DMS114 treated with DMSO at 0.1 percent for 48 hours (cell line): ENCODE data around the gene NKX1-2.

Experiments used
- DNase-seq: peaks from one replicate; lab custom pipeline; 2025; ENCODE audit not compliant: unreplicated experiment; lab: John Stamatoyannopoulos, UW

NKX1-2 gene

DNA sequence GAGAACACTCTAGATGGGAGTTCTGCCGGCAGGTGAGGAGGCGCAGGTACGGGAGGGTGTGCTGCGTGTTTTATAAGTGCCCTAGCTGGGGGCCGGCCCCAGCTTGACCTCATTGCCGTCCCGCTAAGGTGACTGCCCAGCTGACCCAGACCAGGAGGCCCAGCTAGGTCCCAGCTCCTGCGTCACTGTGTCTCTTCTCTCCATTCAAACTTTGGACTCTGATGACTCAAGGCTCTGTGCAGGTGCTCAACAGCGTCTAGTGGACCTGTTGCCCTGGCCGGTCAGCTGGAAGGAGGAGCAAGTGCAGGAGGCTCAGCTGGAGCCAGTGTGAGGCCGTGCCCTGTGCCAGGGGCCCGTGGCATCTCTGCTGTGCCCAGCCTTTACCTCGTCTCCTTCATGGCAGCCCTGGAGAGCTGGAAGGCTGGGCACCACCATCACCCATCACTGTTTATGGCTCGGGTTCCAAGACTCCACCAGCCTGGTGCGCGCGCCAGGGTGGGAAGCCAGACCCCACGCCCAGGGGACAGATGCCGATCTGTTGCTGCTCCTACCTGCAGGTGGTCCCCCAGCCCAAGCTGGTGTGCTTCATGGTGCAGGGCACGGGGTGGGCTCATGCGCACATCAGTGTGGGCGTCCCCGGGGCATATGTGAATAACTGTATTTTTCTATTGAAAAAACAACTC lies 26.3 kb upstream of the NKX1-2 start:
- no peak for DNase-seq

DNA sequence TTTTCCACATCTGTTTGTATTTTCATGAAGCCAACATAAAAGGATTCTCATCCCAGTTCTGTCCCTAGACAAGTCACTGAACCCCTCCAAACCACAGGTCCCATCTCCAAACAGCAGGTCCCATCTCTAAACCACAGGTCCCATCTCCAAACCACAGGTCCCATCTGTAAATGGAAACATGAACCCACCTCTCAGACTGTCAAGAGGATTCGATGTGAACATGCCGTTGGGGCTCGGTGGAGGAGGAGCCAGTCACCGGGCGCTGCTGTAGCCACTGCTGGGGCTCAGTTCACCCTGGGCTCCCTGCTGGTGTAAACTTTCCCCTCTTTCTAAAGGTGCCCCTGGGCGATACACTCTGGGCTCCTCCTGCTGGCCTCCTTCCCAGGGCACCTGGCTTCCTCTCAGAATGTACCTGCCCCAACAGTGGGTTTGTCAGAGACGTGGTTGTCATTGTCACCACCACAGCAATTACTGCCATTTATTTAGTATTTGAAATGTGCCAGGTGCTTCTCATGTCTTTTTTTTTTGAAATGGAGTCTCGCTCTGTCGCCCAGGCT lies 24.8 kb upstream of the NKX1-2 start:
- no peak for DNase-seq

DNA sequence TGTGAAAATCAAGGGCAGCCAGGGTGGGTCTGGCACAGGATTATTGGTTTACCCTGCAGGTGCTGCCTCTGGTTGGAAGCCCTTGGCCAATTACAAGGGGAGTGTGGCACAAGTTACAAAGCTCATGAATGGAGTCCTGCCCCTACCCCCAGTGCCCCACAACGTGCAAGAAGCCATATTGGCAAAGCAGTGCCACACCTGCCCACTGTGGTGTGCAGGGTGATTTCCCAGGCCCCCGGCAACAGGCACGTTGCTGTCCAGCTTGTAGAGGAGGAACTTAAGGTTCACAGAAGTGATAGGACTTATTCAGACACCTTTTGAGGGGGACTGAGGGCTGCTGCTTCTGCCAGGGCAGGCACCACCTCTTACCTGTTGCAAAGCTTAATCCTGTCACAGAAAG lies 23.2 kb upstream of the NKX1-2 start:
- DNase-seq, result no peak

DNA sequence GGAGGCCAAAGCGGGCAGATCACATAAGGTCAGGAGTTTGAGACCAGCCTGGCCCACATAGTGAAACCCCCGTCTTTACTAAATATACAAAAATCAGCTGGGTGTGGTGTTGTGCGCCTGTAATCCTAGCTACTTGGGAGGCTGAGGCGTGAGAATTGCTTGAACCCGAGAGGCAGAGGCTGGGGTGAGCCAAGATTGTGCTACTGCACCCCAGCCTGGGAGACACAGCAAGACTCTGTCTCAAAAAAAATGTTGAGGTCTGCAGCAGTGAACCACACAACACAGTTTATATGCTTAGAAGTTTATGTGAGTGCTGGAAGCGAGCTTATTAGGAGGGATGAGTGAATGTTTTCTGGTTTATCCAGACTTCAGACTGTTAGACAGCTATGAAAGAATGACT lies 22.2 kb upstream of the NKX1-2 start:
- DNase-seq, result no peak

DNA sequence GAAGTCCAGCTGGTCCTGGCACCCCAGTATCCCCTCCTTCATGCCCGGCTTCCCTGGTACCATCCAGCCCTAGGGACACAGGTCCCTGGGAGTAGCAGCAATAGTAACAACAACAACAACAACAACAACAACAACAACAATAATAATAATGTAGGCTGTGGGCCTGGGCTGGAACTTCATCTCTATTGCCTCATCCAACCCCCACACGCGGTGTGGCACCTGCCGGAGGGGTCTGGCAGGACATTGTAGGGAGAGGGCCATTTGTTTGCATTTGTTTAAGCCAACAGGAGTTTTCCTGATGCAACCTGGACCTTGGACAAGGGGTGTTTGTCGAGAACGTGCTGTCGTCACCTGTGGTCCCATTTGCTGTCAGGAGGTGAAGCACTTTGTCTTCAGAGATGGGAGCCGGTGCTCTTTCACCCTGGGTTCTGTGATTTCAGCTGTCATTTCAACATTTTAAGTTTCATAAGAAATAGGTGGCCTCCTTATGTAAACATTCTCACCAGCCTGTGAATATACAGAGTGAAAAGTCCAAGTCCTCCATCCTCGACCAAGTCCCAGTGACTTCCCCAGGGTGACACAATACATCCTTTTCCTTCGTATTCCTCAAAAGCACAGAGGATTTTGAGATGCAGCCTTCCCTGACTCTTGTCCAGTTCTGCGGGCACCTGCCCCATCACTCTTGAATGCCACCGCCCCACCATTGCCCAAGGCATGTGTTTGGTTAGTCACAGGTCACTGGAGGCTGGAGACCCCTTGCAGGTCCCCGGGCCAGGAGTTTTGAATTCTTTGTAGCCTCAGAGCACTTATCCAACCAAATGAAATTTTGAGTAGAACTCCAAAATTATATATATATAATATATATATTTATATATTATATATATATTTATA lies 21.0 kb upstream of the NKX1-2 start:
- DNase-seq, result no peak

DNA sequence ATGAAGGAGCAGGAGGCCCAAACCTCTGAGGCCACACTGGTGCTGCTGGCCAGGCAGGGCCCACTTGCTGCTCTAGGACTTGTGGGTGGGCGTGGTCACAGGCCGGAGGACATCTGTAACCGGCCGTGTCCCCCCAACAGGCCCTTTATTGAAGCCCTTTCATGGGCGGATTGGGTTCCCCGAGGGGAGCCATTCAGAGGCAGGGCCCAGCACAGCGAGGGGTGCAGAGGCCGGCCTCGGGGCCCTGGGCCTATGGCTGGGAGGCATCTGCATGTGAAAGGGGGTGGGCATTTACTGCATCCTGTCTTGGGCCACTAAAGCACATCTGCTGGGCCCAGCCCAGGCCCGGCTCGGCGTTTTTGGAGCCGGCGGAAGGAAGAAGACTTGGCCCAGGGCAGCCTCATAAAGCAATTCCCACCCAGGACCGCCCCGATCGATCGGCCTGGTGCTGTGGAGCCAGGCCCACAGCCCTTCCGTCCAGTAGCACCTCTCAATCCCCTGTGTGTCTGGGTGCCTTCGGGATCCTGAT lies 20.2 kb upstream of the NKX1-2 start:
- DNase-seq, result no peak

DNA sequence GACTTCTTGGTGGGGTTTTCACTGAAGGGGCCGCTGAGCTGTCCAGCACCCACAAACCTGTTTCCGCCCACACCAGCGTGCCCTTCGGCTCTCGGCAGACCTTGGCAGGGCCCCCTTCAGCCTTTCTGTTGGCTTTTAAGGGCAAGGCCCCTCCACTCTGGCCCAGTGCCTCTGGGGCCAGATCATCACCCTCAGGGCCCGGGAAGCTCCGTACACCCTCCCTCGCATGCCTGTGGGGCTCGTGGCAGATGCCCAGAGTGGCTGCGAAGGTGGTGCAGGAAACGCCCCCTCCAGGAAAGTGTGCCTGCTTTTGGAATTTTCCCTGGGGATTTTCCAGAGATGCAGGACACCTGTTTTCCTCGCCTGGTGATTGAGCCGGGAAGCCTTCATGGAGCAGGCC lies 18.8 kb upstream of the NKX1-2 start:
- DNase-seq, result no peak

DNA sequence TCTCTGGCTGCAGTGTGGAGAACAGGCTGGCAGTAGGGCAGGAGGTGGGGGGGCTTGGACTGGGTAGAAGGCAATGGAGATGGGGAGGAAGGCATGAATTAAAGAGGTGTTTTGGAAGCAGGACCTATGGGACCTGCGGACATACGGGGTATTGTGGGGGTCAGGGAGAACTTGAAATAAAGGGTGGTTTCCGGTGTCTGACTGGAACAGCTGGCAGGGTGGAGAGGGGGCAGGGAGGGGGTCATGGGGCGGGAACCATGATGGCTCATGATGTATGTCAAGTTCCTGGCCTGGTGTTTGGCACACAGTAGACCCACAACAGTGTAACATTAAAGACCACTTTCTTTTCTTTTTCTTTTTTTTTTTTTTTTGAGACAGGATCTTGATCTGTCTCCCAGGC lies 17.3 kb upstream of the NKX1-2 start:
- no peak for DNase-seq

DNA sequence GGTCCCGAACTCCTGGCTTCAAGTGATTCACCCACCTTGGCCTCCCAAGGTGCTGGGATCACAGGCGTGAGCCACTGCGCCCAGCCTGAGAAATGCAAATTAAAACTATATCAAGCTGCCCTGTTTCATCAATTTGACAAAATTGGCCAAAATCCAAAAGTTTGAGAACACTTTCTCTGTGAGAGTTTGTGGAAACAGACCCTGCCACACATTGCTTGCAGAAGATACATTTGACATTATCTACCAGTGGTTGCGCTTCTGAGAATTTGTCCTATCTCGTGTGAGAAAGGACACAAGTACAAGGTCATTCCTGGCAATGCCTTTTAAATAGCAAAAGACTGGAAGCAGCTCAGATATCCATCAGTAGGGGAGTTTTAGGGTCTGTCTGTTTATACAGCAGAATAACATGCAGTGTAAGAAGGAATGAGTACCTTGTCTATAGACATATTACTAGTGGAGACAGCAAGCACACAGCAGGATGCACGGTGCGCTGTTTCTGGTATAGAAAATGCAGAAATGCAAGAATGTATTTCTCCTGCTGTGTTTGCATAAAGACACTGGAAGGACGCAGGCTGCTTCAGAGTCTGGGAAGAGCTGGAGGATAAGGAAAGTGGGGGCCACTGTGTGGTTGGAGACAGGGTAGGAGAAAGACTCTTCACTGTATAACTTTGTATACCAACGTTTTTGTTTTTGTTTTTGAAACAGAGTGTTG lies 16.1 kb upstream of the NKX1-2 start:
- DNase-seq, result no peak

DNA sequence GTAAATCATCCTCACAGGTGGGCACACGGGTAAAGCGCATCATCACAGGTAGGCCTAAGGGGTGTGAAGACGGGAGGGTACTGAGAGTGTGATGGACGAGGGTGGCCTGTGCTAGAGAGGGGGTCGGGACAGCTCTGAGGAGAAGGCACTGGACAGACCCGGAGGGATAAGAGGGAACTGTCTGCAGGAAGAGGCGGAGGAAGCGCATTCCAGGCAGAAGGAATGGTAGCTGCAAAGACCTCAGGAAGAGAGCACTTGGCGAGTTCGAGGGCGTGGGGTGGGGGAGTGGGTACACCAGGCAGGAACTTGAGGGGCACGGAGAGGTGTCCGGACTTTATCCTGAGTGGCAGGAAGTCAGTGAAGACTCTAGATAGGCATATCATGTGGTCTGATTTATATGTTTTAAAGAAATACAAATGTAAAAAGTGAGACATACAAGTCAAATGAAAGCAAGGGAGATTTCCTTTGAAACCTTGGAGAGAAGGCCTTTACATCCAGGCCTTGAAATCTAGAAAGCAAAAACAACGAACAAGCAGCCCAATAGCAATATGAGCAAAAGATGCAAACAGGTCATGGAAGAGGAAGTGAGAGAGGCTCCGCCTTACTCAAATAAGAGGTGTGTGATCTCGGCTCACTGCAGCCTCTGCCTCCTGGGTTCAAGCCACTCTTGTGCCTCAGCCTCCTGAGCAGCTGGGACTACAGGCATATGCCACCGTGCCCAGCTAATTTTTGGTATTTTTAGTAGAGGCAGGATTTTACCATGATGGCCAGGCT lies 15.4 kb upstream of the NKX1-2 start:
- no peak for DNase-seq

DNA sequence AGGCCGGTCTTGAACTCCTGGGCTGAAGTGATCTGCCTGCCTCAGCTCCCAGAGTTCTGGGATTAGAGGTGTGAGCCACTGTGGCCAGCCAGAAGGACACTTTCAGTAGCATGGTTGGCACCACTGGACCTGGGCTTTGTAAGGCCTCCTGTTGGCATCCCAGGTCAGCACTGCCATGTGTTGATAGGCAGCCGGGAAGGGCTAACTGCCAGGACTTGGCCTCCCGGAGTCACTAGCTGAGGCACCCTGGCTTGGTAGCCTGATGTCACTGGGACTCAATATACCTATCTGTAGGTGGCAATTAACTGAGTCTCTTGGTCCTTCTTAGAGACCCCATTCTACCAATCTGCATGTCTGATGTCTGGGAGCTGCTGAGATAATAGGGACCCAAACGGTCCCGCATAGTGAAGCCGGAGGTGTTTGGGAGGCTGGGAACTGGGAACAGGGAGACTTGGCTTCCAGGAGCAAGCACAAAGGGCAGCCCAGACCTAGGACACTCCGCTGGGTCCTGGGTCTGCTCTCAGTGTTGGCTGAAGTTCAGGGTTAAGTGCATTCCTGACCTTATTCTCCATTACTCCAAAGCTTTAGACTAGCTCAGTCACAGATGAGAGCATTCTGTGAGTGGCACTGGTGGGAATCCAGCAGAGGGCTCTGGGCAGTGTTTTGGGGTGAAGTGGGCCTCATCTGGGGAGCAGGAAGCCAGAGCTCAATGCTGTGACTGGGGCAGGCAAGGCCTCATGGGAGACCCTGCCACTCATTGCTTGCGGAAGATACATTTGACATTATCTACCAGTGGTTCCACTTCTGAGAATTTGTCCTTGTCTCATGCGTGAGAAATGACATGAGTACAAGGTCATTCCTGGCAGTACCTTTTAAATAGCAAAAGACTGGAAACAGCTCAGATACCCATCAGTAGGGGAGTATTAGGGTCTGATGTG lies 14.5 kb upstream of the NKX1-2 start:
- no peak for DNase-seq

DNA sequence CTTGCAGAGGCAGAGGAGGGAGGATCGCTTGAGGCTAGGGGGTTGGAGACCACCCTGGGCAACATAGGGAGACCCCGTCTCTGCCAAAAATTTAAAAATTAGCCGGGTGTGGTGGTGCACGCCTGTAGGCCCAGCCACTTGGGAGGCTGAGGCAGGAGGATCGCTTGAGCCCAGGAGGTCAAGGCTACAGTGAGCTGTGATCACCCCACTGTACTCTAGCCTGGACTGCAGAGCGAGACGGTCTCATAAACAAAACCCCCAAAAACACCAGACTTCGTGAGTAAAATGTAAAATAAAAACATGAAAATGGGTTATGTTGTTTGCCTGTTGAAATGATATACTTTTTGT lies 12.5 kb upstream of the NKX1-2 start:
- no peak for DNase-seq

DNA sequence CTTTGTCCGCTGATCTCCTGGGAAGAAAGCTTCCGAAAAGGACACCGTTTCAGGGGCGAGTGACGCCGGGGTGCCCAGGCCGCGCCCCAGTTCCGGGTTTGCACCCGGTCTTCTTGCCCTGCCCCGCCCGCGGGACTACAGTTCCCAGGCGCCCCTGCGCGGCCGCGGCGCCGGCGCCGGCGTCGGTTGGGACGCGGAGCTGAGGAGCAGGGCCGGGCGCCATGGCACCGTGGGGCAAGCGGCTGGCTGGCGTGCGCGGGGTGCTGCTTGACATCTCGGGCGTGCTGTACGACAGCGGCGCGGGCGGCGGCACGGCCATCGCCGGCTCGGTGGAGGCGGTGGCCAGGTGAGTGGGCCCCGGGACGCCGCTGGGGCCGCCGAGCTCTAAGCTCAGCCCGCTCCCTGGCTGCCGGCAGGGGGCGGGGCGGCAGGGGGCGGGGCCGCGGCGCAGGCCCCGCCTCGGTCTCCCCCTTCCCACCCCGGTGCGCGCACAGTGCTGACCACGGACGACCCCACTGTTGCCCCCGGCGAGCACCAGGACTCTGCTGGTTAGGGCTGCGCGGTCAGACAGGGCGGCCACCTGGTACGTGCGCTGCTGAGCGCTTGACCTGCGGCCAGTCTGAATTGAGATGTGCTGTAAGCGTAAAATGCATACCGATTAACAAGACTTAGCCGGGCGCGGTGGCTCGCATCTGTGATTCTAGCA lies 12.0 kb upstream of the NKX1-2 start, which contains the start of gene LHPP:
Gene LHPP (plus strand): TSS at position 182 of the 706 bp plus-strand sequence. CDS start 40 bp downstream, at position 222.
- DNase-seq, result peak; percentile 68

DNA sequence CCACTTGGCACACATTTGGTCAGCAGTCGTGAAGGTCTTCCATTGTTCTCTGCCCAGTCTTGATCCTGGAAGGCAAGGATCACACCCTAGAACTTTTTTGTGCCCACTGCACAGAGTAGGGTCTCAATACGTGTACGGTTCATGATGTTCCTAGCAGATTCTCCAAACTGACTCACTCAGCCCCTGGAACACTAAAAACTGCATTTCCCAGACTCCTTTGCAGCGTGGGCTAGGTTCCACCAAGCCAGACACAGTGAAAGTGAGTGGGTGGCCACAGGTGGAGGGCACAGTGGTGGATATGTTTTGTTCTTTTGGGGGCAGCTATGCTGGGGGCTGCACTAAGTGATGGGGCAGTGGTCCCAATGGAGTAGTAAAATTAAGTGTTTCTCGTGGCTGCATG lies 10.3 kb upstream of the NKX1-2 start:
- no peak for DNase-seq

DNA sequence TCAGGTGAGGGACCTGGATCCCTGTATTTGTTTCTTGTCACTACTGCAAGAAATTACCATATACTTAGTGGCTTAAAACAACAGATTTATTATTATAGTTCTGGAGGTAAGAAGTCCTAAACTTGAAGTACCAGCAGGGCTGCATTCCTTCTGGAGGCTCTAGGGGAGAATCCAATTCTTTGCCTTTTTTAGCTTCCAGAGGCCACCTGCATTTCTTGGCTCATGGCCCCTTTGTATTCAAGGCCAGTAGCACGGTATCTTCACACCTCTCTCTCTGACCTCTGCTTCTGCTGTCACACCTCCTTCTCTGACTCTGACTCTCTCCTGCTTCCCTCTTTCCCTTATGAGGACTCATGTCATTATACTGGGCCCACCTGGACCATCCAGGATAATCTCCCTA lies 9.6 kb upstream of the NKX1-2 start:
- DNase-seq, result no peak

DNA sequence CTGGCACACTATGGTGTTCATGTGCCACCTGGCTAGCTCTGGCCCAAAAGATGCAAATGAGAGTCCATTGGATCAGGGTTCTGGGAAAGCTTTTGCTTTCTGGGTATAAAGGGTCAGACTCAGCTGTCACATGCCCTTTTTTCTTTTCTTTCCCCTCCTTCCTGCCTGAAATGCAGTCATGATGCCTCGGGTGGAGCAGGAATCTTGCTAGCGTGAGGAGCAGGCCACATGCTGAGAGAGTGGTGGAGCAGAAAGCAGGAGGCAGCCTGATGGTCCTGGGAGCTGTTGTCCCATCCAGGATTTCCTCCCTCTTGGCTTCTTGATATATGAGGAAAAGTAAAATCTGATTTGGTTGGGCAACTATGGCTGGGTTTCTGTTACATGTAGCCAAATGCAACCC lies 9.1 kb upstream of the NKX1-2 start:
- DNase-seq, result no peak

DNA sequence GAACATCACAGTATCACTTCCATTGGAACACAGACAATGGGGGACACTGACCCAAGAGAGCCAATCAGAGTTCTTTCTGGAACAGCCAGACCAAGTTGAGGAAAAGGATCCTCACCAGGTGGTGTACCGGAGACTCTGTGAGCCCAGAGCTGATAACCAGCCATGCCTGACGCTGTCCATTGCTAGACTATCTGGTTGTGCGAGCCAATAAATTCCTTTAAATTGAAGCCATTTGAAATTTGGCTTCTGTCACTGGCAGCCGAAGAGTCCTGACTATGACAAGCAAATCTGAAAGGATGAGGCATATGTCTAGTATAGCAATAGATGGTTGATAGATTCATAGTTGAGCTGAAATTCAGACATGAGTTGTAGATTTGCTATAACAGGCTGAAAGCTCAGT lies 8.6 kb upstream of the NKX1-2 start:
- DNase-seq, result no peak

DNA sequence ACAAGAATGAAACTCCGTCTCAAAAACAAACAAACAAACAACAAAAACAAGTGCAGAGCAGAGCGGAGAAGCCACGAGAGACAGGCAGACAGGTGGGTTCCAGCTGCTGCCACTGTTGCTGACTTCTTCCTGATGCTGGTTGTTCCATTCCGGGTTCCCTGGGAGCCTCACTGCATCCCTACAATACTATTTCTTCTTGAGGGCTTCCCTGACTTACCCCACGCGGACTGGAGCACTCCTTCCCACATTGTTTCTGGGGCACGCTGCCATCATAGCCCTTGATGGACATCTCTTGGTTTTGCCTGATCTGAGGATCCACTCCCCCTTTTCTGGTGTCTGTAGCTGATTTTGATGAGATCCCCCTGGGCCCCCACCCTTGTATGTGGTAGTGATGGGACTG lies 5.6 kb upstream of the NKX1-2 start:
- no peak for DNase-seq
